C4-2B (cell line): ENCODE measurements around the gene ADAMTS19.

ENCODE experiments used
- CTCF ChIP-seq: fragments of 450-650 bp; conservative IDR thresholded peaks from 2 replicates; pipeline ENCODE4 v1.5.1; 2017; ENCODE audit warnings: mild to moderate bottlenecking
- ZFX ChIP-seq: fragments of 450-650 bp; IDR thresholded peaks from 2 replicates; pipeline ENCODE4 v1.6.1; 2017

- no peak for TF ChIP-seq CTCF
- no peak for TF ChIP-seq ZFX
These were observed 109.2 kb downstream of the ADAMTS19 start for GRCh38 chr5:129569295-129569694.
